GM12878 (cell line): ENCODE measurements around the gene TBL1XR1.

ENCODE experiments used
- SIN3A ChIP-seq: IDR thresholded peaks from 2 replicates; pipeline ENCODE4 v1.6.1; 2012; ENCODE audit warnings: low read depth, low read length, improper control_type of control experiment
- SMC3 ChIP-seq: IDR thresholded peaks from 2 replicates; pipeline ENCODE4 v1.6.1; 2011; ENCODE audit warnings: low read length, improper control_type of control experiment, borderline replicate concordance
- ZNF274 ChIP-seq: IDR thresholded peaks from one replicate; pipeline ENCODE4 v1.8.0; 2011; ENCODE audit not compliant: insufficient read length, insufficient read depth
- ZZZ3 ChIP-seq: IDR thresholded peaks from 2 replicates; pipeline ENCODE4 v1.6.1; 2011; ENCODE audit warnings: low read depth; ENCODE audit not compliant: control insufficient read depth, insufficient read length

DNA sequence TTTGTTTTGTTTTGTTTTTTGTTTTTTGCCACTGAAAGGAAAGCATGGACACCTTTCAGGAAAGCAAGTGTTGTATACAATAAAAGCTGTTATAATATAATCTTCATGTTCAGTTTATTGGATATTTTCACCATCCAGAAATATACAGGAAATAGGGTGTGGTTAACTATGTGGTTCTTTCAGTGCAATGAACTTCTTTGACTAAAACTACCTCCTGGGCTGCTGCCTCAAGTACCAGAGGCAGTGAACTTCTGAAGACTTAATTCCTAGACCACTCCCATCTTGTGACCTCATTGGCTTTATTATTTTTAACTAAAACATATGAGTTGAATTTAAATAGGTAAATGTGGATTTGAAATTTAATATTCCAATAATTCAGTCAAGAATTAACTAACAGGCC is 27.1 kb upstream of the TBL1XR1 start:
- no peak for TF ChIP-seq ZNF274
- TF ChIP-seq SIN3A, result no peak
- no peak for TF ChIP-seq ZZZ3
- no peak for TF ChIP-seq SMC3
